HG03060 (cell line): ENCODE measurements around the gene PEAK1.

Source experiments
- ATAC-seq: cut with Tn5 transposase; IDR thresholded peaks from one replicate; pipeline ENCODE4 v1.9.1; 2021; ENCODE audit warnings: low read depth, moderate number of reproducible peaks; ENCODE audit not compliant: unreplicated experiment

The PEAK1 gene

GRCh38 chr15:77144026-77144425 lies 275.9 kb downstream of the PEAK1 start:
- no peak for ATAC-seq

GRCh38 chr15:77143616-77144015 lies 276.3 kb downstream of the PEAK1 start:
- ATAC-seq: no peak

GRCh38 chr15:77143191-77143590 lies 276.7 kb downstream of the PEAK1 start:
- no peak for ATAC-seq

- ATAC-seq: no peak
Observed at GRCh38 chr15:77140220-77140619, 279.7 kb downstream of the PEAK1 start.

GRCh38 chr15:77139312-77139711 lies 280.6 kb downstream of the PEAK1 start:
- ATAC-seq: no peak

GRCh38 chr15:77138167-77138522 lies 281.8 kb downstream of the PEAK1 start:
- ATAC-seq: no peak

- no peak for ATAC-seq
Observed at GRCh38 chr15:77135181-77135580, 284.7 kb downstream of the PEAK1 start.

GRCh38 chr15:77130315-77130930 lies 289.5 kb downstream of the PEAK1 start:
- ATAC-seq: no peak

GRCh38 chr15:77127626-77128025 lies 292.3 kb downstream of the PEAK1 start:
- ATAC-seq: no peak

- no peak for ATAC-seq
Observed at GRCh38 chr15:77126529-77127326, 293.2 kb downstream of the PEAK1 start.

GRCh38 chr15:77123854-77124253 lies 296.1 kb downstream of the PEAK1 start:
- ATAC-seq: no peak

GRCh38 chr15:77122576-77122975 lies 297.3 kb downstream of the PEAK1 start:
- no peak for ATAC-seq

GRCh38 chr15:77121599-77121998 lies 298.3 kb downstream of the PEAK1 start:
- ATAC-seq: no peak

GRCh38 chr15:77120576-77120975 lies 299.3 kb downstream of the PEAK1 start:
- no peak for ATAC-seq

GRCh38 chr15:77119446-77119845 lies 300.5 kb downstream of the PEAK1 start:
- no peak for ATAC-seq

- no peak for ATAC-seq
Observed at GRCh38 chr15:77118882-77119321, 301.0 kb downstream of the PEAK1 start.

GRCh38 chr15:77115179-77115578 lies 304.7 kb downstream of the PEAK1 start:
- ATAC-seq: no peak

- no peak for ATAC-seq
Observed at GRCh38 chr15:77112838-77113504, 306.9 kb downstream of the PEAK1 start.

GRCh38 chr15:77111789-77112188 lies 308.1 kb downstream of the PEAK1 start:
- ATAC-seq: no peak

- ATAC-seq: no peak
Observed at GRCh38 chr15:77107531-77108355, 312.2 kb downstream of the PEAK1 start.

GRCh38 chr15:77107068-77107467 lies 312.8 kb downstream of the PEAK1 start:
- no peak for ATAC-seq
